Muscle layer of colon (tissue), 2 donors: ENCODE data around the gene CHST9.

Experiments
- H3K27ac ChIP-seq: one replicate; pipeline ENCODE4 v1.7.0; 2013; ENCODE audit warnings: low read depth, mild to moderate bottlenecking, low read length, moderate library complexity
- H3K27me3 ChIP-seq, 2 donors: one replicate each; pipeline ENCODE4 v1.7.0; 2013; ENCODE audit warnings: low read length in 2 of 2, mild to moderate bottlenecking in 2 of 2; ENCODE audit not compliant: insufficient read depth in 2 of 2, control insufficient read depth in 1 of 2
- H3K36me3 ChIP-seq: one replicate; pipeline ENCODE4 v1.7.0; 2013; ENCODE audit warnings: mild to moderate bottlenecking, low read length; ENCODE audit not compliant: insufficient read depth
- H3K4me1 ChIP-seq: one replicate; pipeline ENCODE4 v1.7.0; 2013; ENCODE audit warnings: mild to moderate bottlenecking, low read length; ENCODE audit not compliant: insufficient read depth
- H3K4me3 ChIP-seq, 2 donors: one replicate each; pipeline ENCODE4 v1.7.0; 2013; ENCODE audit warnings: low read length in 2 of 2, low read depth in 1 of 2, mild to moderate bottlenecking in 1 of 2, moderate library complexity in 1 of 2
- H3K9ac ChIP-seq: one replicate; pipeline ENCODE4 v1.7.0; 2013; ENCODE audit warnings: low read length
- H3K9me3 ChIP-seq: one replicate; pipeline ENCODE4 v1.7.0; 2013; ENCODE audit warnings: mild to moderate bottlenecking, low read length
- donor health status: abdominal sarcoma.
- donor health status: Adenocarcinoma of cecum.

Gene CHST9

GRCh38 chr18:26922313-26922712 is 262.8 kb downstream of the CHST9 start:
- H3K4me3 ChIP-seq: no peak overlapping the region
- H3K27ac ChIP-seq: no peak overlapping the region
- no peaks in the 10 kb centered on the region for H3K27me3 ChIP-seq
- H3K9ac ChIP-seq: no peak overlapping the region
- H3K36me3 ChIP-seq: no peaks in the 10 kb centered on the region
- H3K4me1 ChIP-seq: peaks cover 10% of the 10 kb centered on the region
- no peaks in the 10 kb centered on the region for H3K9me3 ChIP-seq

- H3K4me1 ChIP-seq: peaks cover 10% of the 10 kb centered on the region
- no peaks in the 10 kb centered on the region for H3K9me3 ChIP-seq
- H3K4me3 ChIP-seq: no peak overlapping the region
- H3K27me3 ChIP-seq: no peaks in the 10 kb centered on the region
- no peak overlapping the region for H3K27ac ChIP-seq
- no peaks in the 10 kb centered on the region for H3K36me3 ChIP-seq
- no peak overlapping the region for H3K9ac ChIP-seq
These were observed 264.5 kb downstream of the CHST9 start for GRCh38 chr18:26920644-26921043.

GRCh38 chr18:26919627-26920026 is 265.5 kb downstream of the CHST9 start:
- no peak overlapping the region for H3K9ac ChIP-seq
- no peaks in the 10 kb centered on the region for H3K36me3 ChIP-seq
- no peak overlapping the region for H3K4me3 ChIP-seq
- H3K27me3 ChIP-seq: no peaks in the 10 kb centered on the region
- no peaks in the 10 kb centered on the region for H3K9me3 ChIP-seq
- peaks cover 10% of the 10 kb centered on the region for H3K4me1 ChIP-seq
- H3K27ac ChIP-seq: no peak overlapping the region

- Histone ChIP-seq H3K9me3 (no peaks in the 10 kb centered on the region), H3K36me3 (no peaks in the 10 kb centered on the region), H3K4me3 (no peak overlapping the region), H3K9ac (no peak overlapping the region), H3K4me1 (peaks cover 10% of the 10 kb centered on the region), H3K27me3 (no peaks in the 10 kb centered on the region), H3K27ac (no peak overlapping the region)
These were observed 265.9 kb downstream of the CHST9 start for GRCh38 chr18:26919201-26919600.

GRCh38 chr18:26911840-26912239 is 273.3 kb downstream of the CHST9 start:
- Histone ChIP-seq H3K27ac (no peak overlapping the region), H3K9me3 (no peaks in the 10 kb centered on the region), H3K4me1 (no peaks in the 10 kb centered on the region), H3K27me3 (no peaks in the 10 kb centered on the region), H3K9ac (no peak overlapping the region), H3K4me3 (no peak overlapping the region), H3K36me3 (no peaks in the 10 kb centered on the region)

- H3K9ac ChIP-seq: no peak overlapping the region
- no peak overlapping the region for H3K4me3 ChIP-seq
- no peaks in the 10 kb centered on the region for H3K27me3 ChIP-seq
- H3K27ac ChIP-seq: no peak overlapping the region
- no peaks in the 10 kb centered on the region for H3K9me3 ChIP-seq
- H3K36me3 ChIP-seq: no peaks in the 10 kb centered on the region
- H3K4me1 ChIP-seq: no peaks in the 10 kb centered on the region
These were observed 275.4 kb downstream of the CHST9 start for GRCh38 chr18:26909599-26910290.

- Histone ChIP-seq H3K27ac (no peak overlapping the region), H3K4me3 (no peak overlapping the region), H3K27me3 (no peaks in the 10 kb centered on the region), H3K9ac (no peak overlapping the region), H3K4me1 (no peaks in the 10 kb centered on the region), H3K9me3 (no peaks in the 10 kb centered on the region), H3K36me3 (no peaks in the 10 kb centered on the region)
These were observed 276.2 kb downstream of the CHST9 start for GRCh38 chr18:26908906-26909305.

- Histone ChIP-seq H3K9me3 (no peaks in the 10 kb centered on the region), H3K9ac (no peak overlapping the region), H3K27me3 (no peaks in the 10 kb centered on the region), H3K36me3 (no peaks in the 10 kb centered on the region), H3K4me3 (no peak overlapping the region), H3K27ac (no peak overlapping the region), H3K4me1 (no peaks in the 10 kb centered on the region)
These were observed 282.8 kb downstream of the CHST9 start for GRCh38 chr18:26902291-26902690.

- H3K36me3 ChIP-seq: no peaks in the 10 kb centered on the region
- H3K4me1 ChIP-seq: no peaks in the 10 kb centered on the region
- H3K4me3 ChIP-seq: no peak overlapping the region
- H3K27ac ChIP-seq: no peak overlapping the region
- no peak overlapping the region for H3K9ac ChIP-seq
- no peaks in the 10 kb centered on the region for H3K27me3 ChIP-seq
- no peaks in the 10 kb centered on the region for H3K9me3 ChIP-seq
These were observed 284.1 kb downstream of the CHST9 start for GRCh38 chr18:26901020-26901419.

- Histone ChIP-seq H3K9ac (no peak overlapping the region), H3K4me1 (no peaks in the 10 kb centered on the region), H3K36me3 (no peaks in the 10 kb centered on the region), H3K4me3 (no peak overlapping the region), H3K27me3 (no peaks in the 10 kb centered on the region), H3K9me3 (no peaks in the 10 kb centered on the region), H3K27ac (no peak overlapping the region)
These were observed 290.7 kb downstream of the CHST9 start for GRCh38 chr18:26894426-26894825.

- Histone ChIP-seq H3K4me1 (no peaks in the 10 kb centered on the region), H3K27me3 (no peaks in the 10 kb centered on the region), H3K9me3 (no peaks in the 10 kb centered on the region), H3K4me3 (no peak overlapping the region), H3K36me3 (no peaks in the 10 kb centered on the region), H3K9ac (no peak overlapping the region), H3K27ac (no peak overlapping the region)
These were observed 291.1 kb downstream of the CHST9 start for GRCh38 chr18:26893996-26894395.

- no peak overlapping the region for H3K4me3 ChIP-seq
- no peaks in the 10 kb centered on the region for H3K36me3 ChIP-seq
These were observed 296.8 kb downstream of the CHST9 start for GRCh38 chr18:26888259-26888658.

More at GRCh38 chr18:26888259-26888658, 296.8 kb downstream of the CHST9 start:
- no peak overlapping the region for H3K9ac ChIP-seq
- H3K27me3 ChIP-seq: no peaks in the 10 kb centered on the region
- no peaks in the 10 kb centered on the region for H3K9me3 ChIP-seq
- no peaks in the 10 kb centered on the region for H3K4me1 ChIP-seq
- H3K27ac ChIP-seq: no peak overlapping the region
